Suprapubic skin (tissue), 4 donors: ENCODE results near the gene SHOC2. TPM values are rescaled to one million over a fixed set of nuclear protein-coding genes. Genes with fewer than 3 reads are reported as not detected.

Experiments used
- DNase-seq, 2 donors: peaks; one replicate each; pipeline ENCODE4 v3.0.0-alpha.2; 2019; ENCODE audit warnings: low spot score in 2 of 2
- H3K27ac ChIP-seq: fragments of 200-600 bp; sonication (generic); one replicate; pipeline ENCODE4 v1.5.1; 2019
- H3K27me3 ChIP-seq: fragments of 200-600 bp; sonication (generic); one replicate; pipeline ENCODE4 v1.5.1; 2019
- H3K36me3 ChIP-seq: fragments of 200-600 bp; sonication (generic); one replicate; pipeline ENCODE4 v1.5.1; 2019
- H3K4me1 ChIP-seq: fragments of 200-600 bp; sonication (generic); one replicate; pipeline ENCODE4 v1.5.1; 2019
- H3K4me3 ChIP-seq: fragments of 200-600 bp; sonication (generic); one replicate; pipeline ENCODE4 v1.5.1; 2019; ENCODE audit warnings: mild to moderate bottlenecking
- H3K9me3 ChIP-seq: fragments of 200-600 bp; sonication (generic); one replicate; pipeline ENCODE4 v1.5.1; 2019
- EP300 ChIP-seq: sonication (generic); formaldehyde crosslinking; IDR thresholded peaks from one replicate; pipeline ENCODE4 v1.6.1; 2017; ENCODE audit warnings: antibody characterized with exemption
- POLR2A ChIP-seq, 2 donors: fragments of 450-650 bp; IDR thresholded peaks; one replicate each; pipeline ENCODE4 v1.6.1; 2017; ENCODE audit warnings: antibody characterized with exemption in 2 of 2, mild to moderate bottlenecking in 2 of 2, moderate library complexity in 2 of 2
- POLR2AphosphoS5 ChIP-seq, 3 donors: sonication (generic); formaldehyde crosslinking; IDR thresholded peaks; one replicate each; pipeline ENCODE4 v1.6.1; 2017; ENCODE audit warnings: antibody characterized with exemption in 3 of 3
- WGBS: methylation state at CpG from one replicate; pipeline ENCODE4 v1.1.5; 2018; 5-methylcytosine and 5-hydroxymethylcytosine counted together
- total RNA-seq, 4 donors: library from RNA; depleted of rRNA; stranded (reverse); fragments of >200 nt; gene quantifications; one replicate each; pipeline ENCODE4 v1.1.0, GENCODE V29; 2016
- TF ChIP-seq, protein P1 (sequence below), 2 donors: fragments of 200-600 bp in 1 of 2; fragments of 450-650 bp in 1 of 2; sonication (generic) in 1 of 2; IDR thresholded peaks; one replicate each; pipeline ENCODE4 v1.5.1; 2016 to 2019; ENCODE audit warnings: antibody characterized with exemption in 2 of 2, mild to moderate bottlenecking in 1 of 2, moderate library complexity in 1 of 2

Gene SHOC2
- total RNA-seq, 4 donors from 2014 or later, result 33.8 to 80.8 (median 40.8) TPM

DNA sequence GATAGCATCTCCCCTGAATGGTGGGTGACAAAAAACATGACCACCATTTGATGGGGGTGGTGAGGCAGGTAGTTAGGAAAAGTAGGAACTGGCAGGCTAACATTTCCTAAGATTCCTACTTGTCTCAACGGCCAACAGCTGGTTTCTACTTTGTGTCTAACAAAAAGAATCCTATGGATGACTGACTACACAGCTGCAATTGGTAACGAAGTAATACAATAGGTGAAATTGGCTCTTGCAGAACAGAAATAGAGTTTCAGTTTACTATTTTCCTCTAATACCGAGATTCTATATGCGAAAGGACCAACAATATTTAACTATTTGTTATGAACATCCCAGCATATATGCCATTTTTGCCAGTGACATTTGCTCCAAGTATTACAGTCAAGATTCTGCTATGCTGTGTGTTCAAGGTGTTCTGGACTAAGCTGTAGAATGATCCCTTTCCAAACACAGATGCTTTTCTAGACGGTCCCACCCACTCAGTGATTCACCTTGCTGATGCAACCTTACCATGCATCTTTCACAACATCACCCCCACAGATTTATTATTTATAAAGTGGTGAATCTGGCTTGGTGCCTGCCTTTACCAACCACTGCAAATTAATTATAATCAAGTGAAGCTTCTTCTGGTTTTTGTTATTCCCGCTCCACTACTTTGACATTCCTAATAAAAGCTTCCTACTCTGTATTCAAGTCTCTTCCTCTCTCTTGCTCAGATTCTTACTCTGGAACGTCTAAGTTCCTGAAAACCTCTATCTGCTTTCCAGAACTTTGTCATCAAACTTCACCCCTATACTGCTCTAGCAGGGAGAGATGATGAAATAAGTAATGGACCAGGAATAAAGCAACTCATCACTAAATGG is 17.2 kb upstream of the SHOC2 start:
- no peak overlapping the region for H3K4me3 ChIP-seq
- peak overlapping the region; percentile 43 for H3K27ac ChIP-seq
- TF ChIP-seq POLR2A (IDR thresholded peaks at IDR 0.05) (no peak), EP300 (no peak), POLR2AphosphoS5 (IDR thresholded peaks at IDR 0.05) (peak in 1 of 3 donors; percentile 25)
- TF ChIP-seq, protein P1, sequence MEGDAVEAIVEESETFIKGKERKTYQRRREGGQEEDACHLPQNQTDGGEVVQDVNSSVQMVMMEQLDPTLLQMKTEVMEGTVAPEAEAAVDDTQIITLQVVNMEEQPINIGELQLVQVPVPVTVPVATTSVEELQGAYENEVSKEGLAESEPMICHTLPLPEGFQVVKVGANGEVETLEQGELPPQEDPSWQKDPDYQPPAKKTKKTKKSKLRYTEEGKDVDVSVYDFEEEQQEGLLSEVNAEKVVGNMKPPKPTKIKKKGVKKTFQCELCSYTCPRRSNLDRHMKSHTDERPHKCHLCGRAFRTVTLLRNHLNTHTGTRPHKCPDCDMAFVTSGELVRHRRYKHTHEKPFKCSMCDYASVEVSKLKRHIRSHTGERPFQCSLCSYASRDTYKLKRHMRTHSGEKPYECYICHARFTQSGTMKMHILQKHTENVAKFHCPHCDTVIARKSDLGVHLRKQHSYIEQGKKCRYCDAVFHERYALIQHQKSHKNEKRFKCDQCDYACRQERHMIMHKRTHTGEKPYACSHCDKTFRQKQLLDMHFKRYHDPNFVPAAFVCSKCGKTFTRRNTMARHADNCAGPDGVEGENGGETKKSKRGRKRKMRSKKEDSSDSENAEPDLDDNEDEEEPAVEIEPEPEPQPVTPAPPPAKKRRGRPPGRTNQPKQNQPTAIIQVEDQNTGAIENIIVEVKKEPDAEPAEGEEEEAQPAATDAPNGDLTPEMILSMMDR (IDR thresholded peaks at IDR 0.05), result no peak
- H3K36me3 ChIP-seq, result peaks cover 30% of the 10 kb centered on the region
- H3K4me1 ChIP-seq, result peaks cover 20% of the 10 kb centered on the region
- DNase-seq, result no peak
- WGBS, result 65% methylated on average over 7 of the region's 7 CpGs
- H3K9me3 ChIP-seq, result no peaks in the 10 kb centered on the region
- no peaks in the 10 kb centered on the region for H3K27me3 ChIP-seq

DNA sequence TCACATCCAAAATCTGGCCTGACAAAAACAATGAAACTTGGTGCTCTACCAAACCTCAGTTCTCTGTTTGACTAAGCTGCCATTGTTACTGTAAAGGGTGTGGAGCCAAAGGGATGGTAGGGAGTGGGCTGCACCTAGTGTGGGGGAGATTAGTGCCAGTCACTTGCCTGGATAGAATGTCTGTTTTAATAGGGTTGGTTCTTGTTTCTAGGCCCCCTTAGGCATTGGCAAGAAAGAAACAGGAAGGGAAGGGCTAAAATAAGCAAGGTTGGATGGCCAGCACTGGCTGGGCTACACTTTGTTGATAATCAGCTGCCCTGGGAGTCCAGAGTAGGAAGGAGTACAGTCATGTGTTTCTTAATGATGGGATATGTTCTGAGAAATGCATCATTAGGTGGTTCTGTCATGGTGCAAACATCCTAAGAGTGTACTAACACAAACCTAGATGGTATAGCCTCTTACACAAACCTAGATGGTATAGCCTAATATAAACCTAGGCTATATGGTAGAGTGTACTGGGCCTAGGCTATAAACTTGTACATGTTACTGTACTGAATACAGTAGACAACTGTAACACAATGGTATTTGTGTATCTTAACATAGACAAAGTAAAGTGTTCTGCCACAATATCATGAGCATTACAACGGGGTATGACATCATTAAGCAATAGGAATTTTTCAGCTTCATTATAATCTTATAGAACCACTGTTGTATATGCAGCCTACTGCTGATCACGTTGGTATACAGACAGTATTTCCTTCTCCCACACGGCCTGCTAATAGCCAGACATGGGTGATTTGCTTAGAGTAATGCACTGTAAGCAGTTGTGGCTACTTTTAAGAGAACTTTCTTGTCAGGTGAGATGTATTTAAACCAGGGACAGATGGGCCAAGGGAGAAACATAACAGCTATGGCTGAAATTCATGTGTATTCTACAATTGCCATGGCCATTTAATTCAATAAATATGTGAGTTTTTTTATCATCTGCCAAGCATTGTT is 15.8 kb upstream of the SHOC2 start:
- DNase-seq, result no peak
- Histone ChIP-seq H3K4me3 (no peak overlapping the region), H3K36me3 (peaks cover 23% of the 10 kb centered on the region), H3K27me3 (no peaks in the 10 kb centered on the region), H3K27ac (peak overlapping the region; percentile 31), H3K4me1 (peaks cover 20% of the 10 kb centered on the region), H3K9me3 (no peaks in the 10 kb centered on the region)
- 67% methylated on average over 3 of the region's 3 CpGs for WGBS
- TF ChIP-seq, protein P1 (IDR thresholded peaks at IDR 0.05), result no peak
- TF ChIP-seq POLR2A (IDR thresholded peaks at IDR 0.05) (no peak), EP300 (no peak), POLR2AphosphoS5 (IDR thresholded peaks at IDR 0.05) (no peak)

DNA sequence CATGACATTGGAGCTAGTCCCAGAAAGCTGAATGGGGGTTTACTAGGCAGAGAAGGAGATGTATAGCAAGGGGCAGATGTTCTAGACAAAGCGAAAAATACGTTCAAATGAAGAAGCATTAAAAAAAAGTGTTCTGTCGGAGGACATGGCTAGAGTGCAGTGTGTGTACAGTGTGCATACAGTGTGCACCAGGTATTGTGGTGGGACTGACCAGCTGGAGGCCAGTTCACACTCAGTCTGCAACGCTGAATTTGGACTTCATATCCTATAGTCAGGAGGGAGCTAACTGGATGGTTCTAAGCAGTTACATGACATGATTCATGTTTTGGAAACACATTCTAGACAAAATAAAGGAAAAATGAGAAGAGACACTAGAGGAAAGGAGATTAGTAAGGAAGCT is 9.3 kb upstream of the SHOC2 start:
- Histone ChIP-seq H3K4me1 (no peaks in the 10 kb centered on the region), H3K9me3 (no peaks in the 10 kb centered on the region), H3K4me3 (no peak overlapping the region), H3K36me3 (peaks cover 2% of the 10 kb centered on the region), H3K27ac (no peak overlapping the region), H3K27me3 (no peaks in the 10 kb centered on the region)
- 81% methylated on average over 4 of the region's 4 CpGs for WGBS
- no peak for DNase-seq
- TF ChIP-seq POLR2AphosphoS5 (IDR thresholded peaks at IDR 0.05), result no peak
- TF ChIP-seq POLR2A (IDR thresholded peaks at IDR 0.05), result no peak
- TF ChIP-seq, protein P1 (IDR thresholded peaks at IDR 0.05), result no peak
- no peak for TF ChIP-seq EP300

DNA sequence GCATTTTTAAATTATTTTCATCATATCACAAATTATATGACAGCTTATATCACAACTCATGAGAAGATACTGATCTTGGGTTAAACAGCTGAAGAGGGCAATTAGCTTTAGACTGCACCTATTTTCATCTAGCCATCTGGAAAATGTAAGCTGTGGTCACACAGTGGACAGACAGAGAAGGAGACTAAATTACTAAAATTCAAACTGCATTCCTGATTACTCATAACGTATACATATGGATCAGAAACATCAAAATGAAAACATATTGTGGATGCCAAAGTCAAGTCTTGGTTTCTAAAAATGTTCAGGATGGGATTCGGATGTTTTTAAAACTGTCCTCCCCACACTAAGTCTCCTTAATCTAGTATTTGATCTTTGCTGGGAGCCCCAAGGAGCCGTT is 7.0 kb upstream of the SHOC2 start:
- H3K27ac ChIP-seq, result no peak overlapping the region
- H3K4me1 ChIP-seq, result peaks cover 3% of the 10 kb centered on the region

More for the DNA sequence above, 7.0 kb upstream of the SHOC2 start:
- TF ChIP-seq, protein P1 (IDR thresholded peaks at IDR 0.05), result no peak
- TF ChIP-seq POLR2A (IDR thresholded peaks at IDR 0.05), result no peak
- TF ChIP-seq EP300, result no peak
- no peak for TF ChIP-seq POLR2AphosphoS5 (IDR thresholded peaks at IDR 0.05)
- H3K36me3 ChIP-seq, result peaks cover 2% of the 10 kb centered on the region
- H3K9me3 ChIP-seq, result no peaks in the 10 kb centered on the region
- WGBS, result 80% methylated on average over 3 of the region's 3 CpGs
- H3K4me3 ChIP-seq, result no peak overlapping the region
- no peak for DNase-seq
- H3K27me3 ChIP-seq, result no peaks in the 10 kb centered on the region
